Measurements from ENCODE around the gene RHBDL3.

The RHBDL3 gene

GRCh38 chr17:32266051-32266388 lies 388 bp downstream of the RHBDL3 start:
- peak overlapping the region; percentile 21 for H3K4me3 ChIP-seq (ENCODE audit: low read length)
- no peak for TF ChIP-seq CTCF (IDR thresholded peaks at IDR 0.05; ENCODE audit: insufficient read depth, low read depth, low read length, missing control alignments)
- no peak for DNase-seq (ENCODE audit: low read depth)

- TF ChIP-seq CTCF (IDR thresholded peaks at IDR 0.05; ENCODE audit: insufficient read depth, low read depth, low read length, missing control alignments), result no peak
- H3K4me3 ChIP-seq (ENCODE audit: low read length), result peak overlapping the region; percentile 21
- no peak for DNase-seq (ENCODE audit: low read depth)
Observed at GRCh38 chr17:32266389-32267301, 1.0 kb downstream of the RHBDL3 start.

DNA sequence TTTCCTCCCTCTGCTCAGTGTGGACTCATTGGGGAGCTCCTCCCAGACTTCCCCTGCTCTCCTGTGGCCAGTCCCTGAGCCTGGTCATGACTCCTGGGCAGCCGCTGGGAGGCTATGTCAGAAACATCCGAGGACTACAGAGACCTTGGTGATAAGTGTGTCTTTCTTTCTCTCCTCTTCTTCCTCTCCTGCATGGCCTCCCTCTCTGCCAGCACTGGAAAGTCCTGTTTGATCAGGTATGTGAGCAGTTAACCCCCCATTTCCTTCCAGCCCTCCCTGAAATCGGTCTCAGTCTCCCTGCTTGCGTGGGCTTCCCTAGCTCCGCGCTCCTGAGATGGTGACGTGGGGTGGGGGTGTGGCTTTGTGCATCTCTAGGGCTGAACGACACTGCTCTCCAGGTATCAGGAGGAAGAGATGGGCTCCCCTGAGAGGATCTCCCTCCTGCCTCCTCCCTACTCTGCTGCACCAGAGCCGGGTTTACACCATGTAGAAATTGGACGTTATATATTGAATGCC lies 2.1 kb downstream of the RHBDL3 start:
- TF ChIP-seq CTCF (IDR thresholded peaks at IDR 0.05; ENCODE audit: insufficient read depth, low read depth, low read length, missing control alignments), result no peak
- no peak overlapping the region for H3K4me3 ChIP-seq (ENCODE audit: low read length)
- DNase-seq (ENCODE audit: low read depth), result peak; percentile 35

GRCh38 chr17:32268734-32269288 lies 3.2 kb downstream of the RHBDL3 start:
- DNase-seq (ENCODE audit: low read depth), result no peak
- TF ChIP-seq CTCF (IDR thresholded peaks at IDR 0.05; ENCODE audit: insufficient read depth, low read depth, low read length, missing control alignments), result no peak

GRCh38 chr17:32269377-32269776 lies 3.7 kb downstream of the RHBDL3 start:
- no peak for DNase-seq (ENCODE audit: low read depth)
- TF ChIP-seq CTCF (IDR thresholded peaks at IDR 0.05; ENCODE audit: insufficient read depth, low read depth, low read length, missing control alignments), result no peak
- no peak overlapping the region for H3K4me3 ChIP-seq (ENCODE audit: low read length)

More at GRCh38 chr17:32268734-32269288, 3.2 kb downstream of the RHBDL3 start:
- no peak overlapping the region for H3K4me3 ChIP-seq (ENCODE audit: low read length)

- no peak for DNase-seq (ENCODE audit: low read depth)
- TF ChIP-seq CTCF (IDR thresholded peaks at IDR 0.05; ENCODE audit: insufficient read depth, low read depth, low read length, missing control alignments), result no peak
- H3K4me3 ChIP-seq (ENCODE audit: low read length), result no peak overlapping the region
Observed at GRCh38 chr17:32271844-32272243, 6.2 kb downstream of the RHBDL3 start.

Data from epithelial cell of esophagus (primary cell).